Astrocyte of the spinal cord (primary cell): ENCODE measurements around the gene SSR1.
"Not testable (repeated sequence)": the region's sequence is repeated elsewhere in the genome, so short reads cannot be mapped to it uniquely, and the experiment has no call there.

Experiments used
- DNase-seq: peaks from one replicate; pipeline ENCODE4 v3.0.0; 2011; ENCODE audit warnings: low read depth, low spot score
- H3K4me3 ChIP-seq: 2 replicates; pipeline ENCODE4 v1.5.1; 2011; ENCODE audit warnings: low read depth, mild to moderate bottlenecking, low read length, moderate library complexity
- CTCF ChIP-seq: IDR thresholded peaks from 2 replicates; pipeline ENCODE4 v1.5.1; 2012; ENCODE audit warnings: low read depth, mild to moderate bottlenecking, low read length, inconsistent platforms
- in situ Hi-C: cut with HindIII; loops from 2 replicates; pipeline ENCODE4 v1.10.0; 2017; ENCODE audit warnings: low sequenced_read_pairs

The SSR1 gene

GRCh38 chr6:7282097-7282906, 30.7 kb downstream of the SSR1 start:
- no peak for TF ChIP-seq CTCF
- DNase-seq = no peak
- H3K4me3 ChIP-seq = no peak overlapping the region
- in situ Hi-C loops = no loop called here

GRCh38 chr6:7276199-7276524, 36.8 kb downstream of the SSR1 start:
- no peak for DNase-seq
- no peak overlapping the region for H3K4me3 ChIP-seq
- no peak for TF ChIP-seq CTCF
- in situ Hi-C loops = no loop called here

GRCh38 chr6:7274525-7274924, 38.5 kb downstream of the SSR1 start:
- in situ Hi-C loops = not testable (repeated sequence)

GRCh38 chr6:7273709-7274108, 39.3 kb downstream of the SSR1 start:
- TF ChIP-seq CTCF = no peak
- H3K4me3 ChIP-seq = no peak overlapping the region
- no peak for DNase-seq
- in situ Hi-C loops = no loop called here

More at GRCh38 chr6:7274525-7274924, 38.5 kb downstream of the SSR1 start:
- H3K4me3 ChIP-seq, DNase-seq: not testable (repeated sequence)

- TF ChIP-seq CTCF = no peak
- in situ Hi-C loops = no loop called here
- no peak for DNase-seq
- H3K4me3 ChIP-seq = no peak overlapping the region
Observed at GRCh38 chr6:7271205-7271534, 41.8 kb downstream of the SSR1 start.

- in situ Hi-C loops = no loop called here
- H3K4me3 ChIP-seq = no peak overlapping the region
- no peak for TF ChIP-seq CTCF
- DNase-seq = no peak
Observed at GRCh38 chr6:7270320-7271204, 42.4 kb downstream of the SSR1 start.

- in situ Hi-C loops = no loop called here
- H3K4me3 ChIP-seq = no peak overlapping the region
- no peak for TF ChIP-seq CTCF
- no peak for DNase-seq
Observed at GRCh38 chr6:7269816-7270215, 43.2 kb downstream of the SSR1 start.
